ENCODE measurements around the gene CLCC1. TPM values are rescaled to one million over a fixed set of nuclear protein-coding genes. Genes with fewer than 3 reads are reported as not detected.
A peak's percentile ranks its signal among the peaks of the same experiment; 100 is the strongest.

CLCC1 gene
- total and polyA plus RNA-seq, 4 donors: 11.6 to 39.3 (median 15.3) TPM

- TF ChIP-seq, protein P1, sequence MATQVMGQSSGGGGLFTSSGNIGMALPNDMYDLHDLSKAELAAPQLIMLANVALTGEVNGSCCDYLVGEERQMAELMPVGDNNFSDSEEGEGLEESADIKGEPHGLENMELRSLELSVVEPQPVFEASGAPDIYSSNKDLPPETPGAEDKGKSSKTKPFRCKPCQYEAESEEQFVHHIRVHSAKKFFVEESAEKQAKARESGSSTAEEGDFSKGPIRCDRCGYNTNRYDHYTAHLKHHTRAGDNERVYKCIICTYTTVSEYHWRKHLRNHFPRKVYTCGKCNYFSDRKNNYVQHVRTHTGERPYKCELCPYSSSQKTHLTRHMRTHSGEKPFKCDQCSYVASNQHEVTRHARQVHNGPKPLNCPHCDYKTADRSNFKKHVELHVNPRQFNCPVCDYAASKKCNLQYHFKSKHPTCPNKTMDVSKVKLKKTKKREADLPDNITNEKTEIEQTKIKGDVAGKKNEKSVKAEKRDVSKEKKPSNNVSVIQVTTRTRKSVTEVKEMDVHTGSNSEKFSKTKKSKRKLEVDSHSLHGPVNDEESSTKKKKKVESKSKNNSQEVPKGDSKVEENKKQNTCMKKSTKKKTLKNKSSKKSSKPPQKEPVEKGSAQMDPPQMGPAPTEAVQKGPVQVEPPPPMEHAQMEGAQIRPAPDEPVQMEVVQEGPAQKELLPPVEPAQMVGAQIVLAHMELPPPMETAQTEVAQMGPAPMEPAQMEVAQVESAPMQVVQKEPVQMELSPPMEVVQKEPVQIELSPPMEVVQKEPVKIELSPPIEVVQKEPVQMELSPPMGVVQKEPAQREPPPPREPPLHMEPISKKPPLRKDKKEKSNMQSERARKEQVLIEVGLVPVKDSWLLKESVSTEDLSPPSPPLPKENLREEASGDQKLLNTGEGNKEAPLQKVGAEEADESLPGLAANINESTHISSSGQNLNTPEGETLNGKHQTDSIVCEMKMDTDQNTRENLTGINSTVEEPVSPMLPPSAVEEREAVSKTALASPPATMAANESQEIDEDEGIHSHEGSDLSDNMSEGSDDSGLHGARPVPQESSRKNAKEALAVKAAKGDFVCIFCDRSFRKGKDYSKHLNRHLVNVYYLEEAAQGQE (IDR thresholded peaks at IDR 0.05): no peak
Observed at GRCh38 chr1:108969346-108969745, 6.1 kb upstream of the CLCC1 start (continued).

DNA sequence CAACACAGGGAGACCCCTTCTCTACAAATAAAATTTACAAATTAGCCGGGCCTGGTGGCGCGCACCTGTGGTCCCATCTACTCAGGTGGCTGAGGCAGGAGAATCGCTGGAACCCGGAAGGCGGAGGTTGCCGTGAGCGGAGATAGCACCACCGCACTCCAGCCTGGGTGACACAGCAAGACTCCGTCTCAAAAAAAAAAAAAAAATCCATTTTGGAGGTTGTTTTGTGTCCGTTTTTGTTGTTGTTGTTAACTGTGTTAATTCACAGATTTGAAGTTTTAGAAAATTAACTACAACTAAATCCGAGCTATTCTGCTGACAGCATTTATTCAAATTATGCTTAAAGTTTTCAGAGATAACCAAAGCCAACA is 618 bp downstream of the CLCC1 start:
- H3K27me3 ChIP-seq (ENCODE audit: control insufficient read depth in 4 of 4, insufficient read depth in 4 of 4, low read length in 3 of 4): no peaks in the 10 kb centered on the region
- peak; percentile 63 for DNase-seq (ENCODE audit: low spot score)
- no peaks in the 10 kb centered on the region for H3K9me3 ChIP-seq (ENCODE audit: control insufficient read depth in 4 of 4, low read length in 3 of 4)
- peak overlapping the region; percentile 78 to 85 (median 81) for H3K4me3 ChIP-seq (ENCODE audit: low read depth in 1 of 3, low read length in 3 of 3)
- peak overlapping the region; percentile 75 to 95 for H3K9ac ChIP-seq (ENCODE audit: low read depth in 1 of 2, low read length in 2 of 2)
- peaks cover 6 to 10% (median 9%) of the 10 kb centered on the region in 4 donors for H3K4me1 ChIP-seq (ENCODE audit: control insufficient read depth in 4 of 4, insufficient read depth in 4 of 4, low read length in 3 of 4)
- H3K27ac ChIP-seq (ENCODE audit: low read depth in 1 of 2, low read length in 2 of 2): peak overlapping the region; percentile 92 to 100
- TF ChIP-seq RXRA (IDR thresholded peaks at IDR 0.05): no peak
- no peak for TF ChIP-seq NR2F2 (IDR thresholded peaks at IDR 0.05)
- TF ChIP-seq FOXA1 (IDR thresholded peaks at IDR 0.05): no peak
- TF ChIP-seq TAF1 (conservative IDR thresholded peaks at IDR 0.05): no peak
- no peak for TF ChIP-seq ZBTB33 (IDR thresholded peaks at IDR 0.05)
- TF ChIP-seq, protein P2, sequence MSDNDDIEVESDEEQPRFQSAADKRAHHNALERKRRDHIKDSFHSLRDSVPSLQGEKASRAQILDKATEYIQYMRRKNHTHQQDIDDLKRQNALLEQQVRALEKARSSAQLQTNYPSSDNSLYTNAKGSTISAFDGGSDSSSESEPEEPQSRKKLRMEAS (IDR thresholded peaks at IDR 0.05): no peak
- TF ChIP-seq, protein P3, sequence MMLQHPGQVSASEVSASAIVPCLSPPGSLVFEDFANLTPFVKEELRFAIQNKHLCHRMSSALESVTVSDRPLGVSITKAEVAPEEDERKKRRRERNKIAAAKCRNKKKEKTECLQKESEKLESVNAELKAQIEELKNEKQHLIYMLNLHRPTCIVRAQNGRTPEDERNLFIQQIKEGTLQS (IDR thresholded peaks at IDR 0.05): no peak
- TF ChIP-seq SP1 (IDR thresholded peaks at IDR 0.05): no peak
- TF ChIP-seq HNF4G (IDR thresholded peaks at IDR 0.05): no peak
- TF ChIP-seq FOXA2 (IDR thresholded peaks at IDR 0.05): no peak
- no peak for TF ChIP-seq EGR1 (IDR thresholded peaks at IDR 0.05; ENCODE audit: low read depth in 2 of 2)
- TF ChIP-seq RAD21 (IDR thresholded peaks at IDR 0.05): no peak
- WGBS: 8% methylated on average over 12 of the region's 12 CpGs
- peaks cover 0 to 2% (median 0%) of the 10 kb centered on the region in 4 donors for H3K36me3 ChIP-seq (ENCODE audit: control insufficient read depth in 4 of 4, insufficient read depth in 3 of 4, low read depth in 1 of 4, low read length in 3 of 4)

DNA sequence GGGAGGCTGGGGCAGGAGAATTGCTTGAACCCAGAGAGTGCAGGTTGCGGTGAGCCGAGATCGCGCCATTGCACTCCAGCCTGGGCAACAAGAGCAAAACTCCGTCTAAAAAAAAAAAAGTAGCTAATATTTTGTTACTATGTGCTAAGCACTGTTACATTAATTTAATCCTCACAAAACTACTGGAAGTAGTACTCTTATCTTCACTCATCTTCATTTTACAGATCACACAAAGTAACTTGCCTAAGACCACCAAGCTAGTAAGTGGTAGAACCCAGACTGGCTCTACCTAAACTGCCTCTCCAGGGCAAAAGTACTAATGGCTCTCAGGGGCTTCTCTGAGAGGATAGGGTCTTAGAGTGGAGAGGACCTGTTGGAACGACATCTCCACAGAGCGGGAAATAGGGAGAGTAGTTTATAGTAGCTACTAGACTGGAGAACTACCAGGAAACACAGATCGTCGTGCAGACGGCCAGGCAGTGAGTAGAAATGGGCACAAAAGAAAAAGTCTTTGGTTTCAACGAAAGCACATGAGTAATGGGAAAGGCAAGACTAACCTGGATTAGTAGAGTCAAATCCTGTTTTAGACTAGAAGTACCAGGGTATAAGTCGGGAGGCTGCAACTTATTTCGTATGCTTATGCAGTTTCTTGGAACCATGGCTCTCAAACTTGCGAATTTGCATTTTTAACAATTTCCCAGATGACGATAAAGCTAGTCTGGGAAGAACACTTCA is 1.4 kb downstream of the CLCC1 start:
- Histone ChIP-seq H3K27ac (ENCODE audit: low read depth in 1 of 2, low read length in 2 of 2) (peak overlapping the region in 1 of 2 donors; percentile 92), H3K36me3 (ENCODE audit: control insufficient read depth in 4 of 4, insufficient read depth in 3 of 4, low read depth in 1 of 4, low read length in 3 of 4) (peaks cover 0 to 2% (median 0%) of the 10 kb centered on the region in 4 donors), H3K4me1 (ENCODE audit: control insufficient read depth in 4 of 4, insufficient read depth in 4 of 4, low read length in 3 of 4) (peaks cover 6 to 10% (median 9%) of the 10 kb centered on the region in 4 donors), H3K27me3 (ENCODE audit: control insufficient read depth in 4 of 4, insufficient read depth in 4 of 4, low read length in 3 of 4) (no peaks in the 10 kb centered on the region), H3K9me3 (ENCODE audit: control insufficient read depth in 4 of 4, low read length in 3 of 4) (no peaks in the 10 kb centered on the region), H3K9ac (ENCODE audit: low read depth in 1 of 2, low read length in 2 of 2) (peak overlapping the region in 1 of 2 donors; percentile 95), H3K4me3 (ENCODE audit: low read depth in 1 of 3, low read length in 3 of 3) (peak overlapping the region in 2 of 3 donors; percentile 81 to 85)
- WGBS: 90% methylated on average over 15 of the region's 15 CpGs
- TF ChIP-seq TAF1 (conservative IDR thresholded peaks at IDR 0.05) (no peak), EGR1 (IDR thresholded peaks at IDR 0.05; ENCODE audit: low read depth in 2 of 2) (no peak)
- TF ChIP-seq, protein P4, sequence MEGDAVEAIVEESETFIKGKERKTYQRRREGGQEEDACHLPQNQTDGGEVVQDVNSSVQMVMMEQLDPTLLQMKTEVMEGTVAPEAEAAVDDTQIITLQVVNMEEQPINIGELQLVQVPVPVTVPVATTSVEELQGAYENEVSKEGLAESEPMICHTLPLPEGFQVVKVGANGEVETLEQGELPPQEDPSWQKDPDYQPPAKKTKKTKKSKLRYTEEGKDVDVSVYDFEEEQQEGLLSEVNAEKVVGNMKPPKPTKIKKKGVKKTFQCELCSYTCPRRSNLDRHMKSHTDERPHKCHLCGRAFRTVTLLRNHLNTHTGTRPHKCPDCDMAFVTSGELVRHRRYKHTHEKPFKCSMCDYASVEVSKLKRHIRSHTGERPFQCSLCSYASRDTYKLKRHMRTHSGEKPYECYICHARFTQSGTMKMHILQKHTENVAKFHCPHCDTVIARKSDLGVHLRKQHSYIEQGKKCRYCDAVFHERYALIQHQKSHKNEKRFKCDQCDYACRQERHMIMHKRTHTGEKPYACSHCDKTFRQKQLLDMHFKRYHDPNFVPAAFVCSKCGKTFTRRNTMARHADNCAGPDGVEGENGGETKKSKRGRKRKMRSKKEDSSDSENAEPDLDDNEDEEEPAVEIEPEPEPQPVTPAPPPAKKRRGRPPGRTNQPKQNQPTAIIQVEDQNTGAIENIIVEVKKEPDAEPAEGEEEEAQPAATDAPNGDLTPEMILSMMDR (IDR thresholded peaks at IDR 0.05; ENCODE audit: low read depth, low read length, missing input control): no peak
- TF ChIP-seq, protein P3 (IDR thresholded peaks at IDR 0.05): no peak
- DNase-seq (ENCODE audit: low spot score): no peak

All from liver (tissue), 9 donors.